HepG2 (cell line): ENCODE results near the gene SNAPIN. TPM values are rescaled to one million over a fixed set of nuclear protein-coding genes. Genes with fewer than 3 reads are reported as not detected.

Source experiments
- ATAC-seq: fragments of 200-7000 bp; cut with Tn5 transposase; 3 replicates; pipeline ENCODE4 v1.9.1; 2020; ENCODE audit warnings: mild to moderate bottlenecking, moderate library complexity
- BruUV-seq: library from RNA; stranded (reverse); fragments of 400-500 nt; replicated peaks from 2 replicates; lab custom pipeline; 2021; lab: Mats Ljungman, UMichigan
- CTCF ChIA-PET: fragments of 300-600 bp; formaldehyde crosslinking; extraction: SDS; loops from one replicate; lab custom pipeline; 2021; ENCODE audit warnings: low total read pairs, inconsistent platforms, low intra/inter-chr PET ratio; lab: Yijun Ruan, JAX
- POLR2A ChIA-PET: fragments of 350-600 bp; sonication (Branson Sonifier 250); formaldehyde crosslinking; loops from one replicate; lab custom pipeline; 2020; ENCODE audit warnings: antibody characterized with exemption, inconsistent platforms; lab: Yijun Ruan, JAX
- DNase-seq: peaks from one replicate; pipeline ENCODE4 v3.0.0-alpha.2; 2015; ENCODE audit warnings: low spot score
- FAIRE-seq: peaks from 3 replicates; lab custom pipeline; 2011; peaks lifted over from hg19 to GRCh38; lab: Jason Lieb, UNC
- H2AFZ ChIP-seq: one replicate; pipeline ENCODE4 v1.6.1; 2011; ENCODE audit warnings: low read length, inconsistent platforms
- H3K27ac ChIP-seq: fragments of 300-600 bp; 3 replicates; pipeline ENCODE4 v1.8.0; 2011; ENCODE audit warnings: mixed run types, mild to moderate bottlenecking, mixed read lengths, low read length, inconsistent platforms; ENCODE audit not compliant: insufficient read depth; ENCODE audit errors: extremely low read length
- H3K27me3 ChIP-seq, 2 experiments: fragments of 200-600 bp in 1 of 2; 2 replicates in 1 of 2; 3 replicates in 1 of 2; pipeline versions ENCODE4 v1.6.0 to v1.8.0; 2011; ENCODE audit warnings: low read length in 2 of 2, mild to moderate bottlenecking in 2 of 2, moderate library complexity in 2 of 2, inconsistent platforms in 1 of 2; ENCODE audit not compliant: insufficient read depth in 2 of 2, control insufficient read depth in 1 of 2
- H3K36me3 ChIP-seq, 2 experiments: fragments of 200-600 bp in 1 of 2; replicated peaks in 1 of 2; 2 replicates in 1 of 2; 3 replicates in 1 of 2; pipeline versions ENCODE4 v1.5.1 to v1.8.0; 2011; ENCODE audit warnings: low read length in 2 of 2, inconsistent platforms in 1 of 2; ENCODE audit not compliant: insufficient read depth in 2 of 2, control insufficient read depth in 1 of 2
- H3K4me1 ChIP-seq: 2 replicates; pipeline ENCODE4 v1.5.1; 2012; ENCODE audit warnings: low read length, inconsistent platforms; ENCODE audit not compliant: insufficient read depth
- H3K4me2 ChIP-seq: 2 replicates; pipeline ENCODE4 v1.6.0; 2011; ENCODE audit warnings: low read depth, low read length, inconsistent platforms
- H3K4me3 ChIP-seq, 3 experiments: fragments of 200-600 bp in 1 of 3; sonication (generic), shearing (Covaris generic) in 1 of 3; replicated peaks in 1 of 3; 2 replicates each; pipeline ENCODE4 v1.5.1; 2011 to 2016; ENCODE audit warnings: low read length in 3 of 3, inconsistent platforms in 2 of 3, low read depth in 2 of 3, mild to moderate bottlenecking in 2 of 3, control low read depth in 1 of 3, mixed read lengths in 1 of 3; ENCODE audit not compliant: insufficient read depth in 1 of 3
- H3K79me2 ChIP-seq: one replicate; pipeline ENCODE4 v1.6.1; 2011; ENCODE audit warnings: low read length, inconsistent platforms; ENCODE audit not compliant: insufficient read depth
- H3K9ac ChIP-seq: 2 replicates; pipeline ENCODE4 v1.6.0; 2011; ENCODE audit warnings: mild to moderate bottlenecking, low read depth, low read length, inconsistent platforms; ENCODE audit not compliant: insufficient read depth
- H3K9me3 ChIP-seq: 2 replicates; pipeline ENCODE4 v1.5.1; 2012; ENCODE audit warnings: mild to moderate bottlenecking, low read length
- H4K20me1 ChIP-seq: 2 replicates; pipeline ENCODE4 v1.6.0; 2011; ENCODE audit warnings: inconsistent platforms, mild to moderate bottlenecking, low read length, moderate library complexity; ENCODE audit not compliant: insufficient read depth
- BRF2 ChIP-seq: sonication (generic); formaldehyde crosslinking; IDR thresholded peaks from 2 replicates; pipeline ENCODE4 v1.8.1; 2022; ENCODE audit warnings: mild to moderate bottlenecking, missing genetic modification reagents
- FOXA1 ChIP-seq, 2 experiments: fragments of 450-650 bp in 1 of 2; sonication (generic) in 1 of 2; formaldehyde crosslinking in 1 of 2; IDR thresholded peaks; 2 replicates each; pipeline versions ENCODE4 v1.4.0 to v1.6.1; 2016 to 2020; ENCODE audit warnings: missing genetic modification reagents in 1 of 2
- GMEB2 ChIP-seq: IDR thresholded peaks from 2 replicates; pipeline ENCODE4 v1.6.1; 2016; ENCODE audit warnings: missing biosample characterization, missing genetic modification reagents, low read depth
- GPBP1L1 ChIP-seq: sonication (generic); formaldehyde crosslinking; IDR thresholded peaks from 2 replicates; pipeline ENCODE4 v1.5.0; 2020; ENCODE audit warnings: mild to moderate bottlenecking, missing genetic modification reagents
- LCORL ChIP-seq, 2 experiments: fragments of 450-650 bp in 1 of 2; sonication (generic) in 1 of 2; formaldehyde crosslinking in 1 of 2; IDR thresholded peaks; 2 replicates each; pipeline versions ENCODE4 v1.5.0 to v1.6.1; 2017 to 2020; ENCODE audit warnings: antibody characterized with exemption in 1 of 2, missing genetic modification reagents in 1 of 2
- MED13 ChIP-seq: sonication (generic); formaldehyde crosslinking; IDR thresholded peaks from 2 replicates; pipeline ENCODE4 v1.5.0; 2020; ENCODE audit warnings: missing genetic modification reagents
- PATZ1 ChIP-seq: sonication (generic); formaldehyde crosslinking; IDR thresholded peaks from 2 replicates; pipeline ENCODE4 v1.4.0; 2020; ENCODE audit warnings: missing genetic modification reagents
- RAD21 ChIP-seq: fragments of 450-650 bp; formaldehyde crosslinking; IDR thresholded peaks from 2 replicates; pipeline ENCODE4 v1.5.0; 2020; ENCODE audit warnings: mild to moderate bottlenecking
- SRY ChIP-seq: sonication (generic); formaldehyde crosslinking; IDR thresholded peaks from 2 replicates; pipeline ENCODE4 v1.8.0; 2022; ENCODE audit warnings: mild to moderate bottlenecking, missing genetic modification reagents
- USF2 ChIP-seq, 2 experiments: sonication (generic) in 1 of 2; formaldehyde crosslinking in 1 of 2; IDR thresholded peaks; 2 replicates each; pipeline versions ENCODE4 v1.5.1 to v1.6.1; 2011 to 2020; ENCODE audit warnings: borderline replicate concordance in 1 of 2, low read depth in 1 of 2, low read length in 1 of 2, mild to moderate bottlenecking in 1 of 2, missing genetic modification reagents in 1 of 2, moderate library complexity in 1 of 2
- ZIK1 ChIP-seq: sonication (generic); formaldehyde crosslinking; IDR thresholded peaks from 2 replicates; pipeline ENCODE4 v1.5.0; 2020; ENCODE audit warnings: mild to moderate bottlenecking, low read depth, missing genetic modification reagents, borderline replicate concordance
- ZNF12 ChIP-seq: sonication (generic); formaldehyde crosslinking; IDR thresholded peaks from 2 replicates; pipeline ENCODE4 v1.5.0; 2020; ENCODE audit warnings: missing genetic modification reagents
- ZNF232 ChIP-seq: sonication (generic); formaldehyde crosslinking; IDR thresholded peaks from 2 replicates; pipeline ENCODE4 v1.4.0; 2020; ENCODE audit warnings: missing genetic modification reagents, borderline replicate concordance
- WGBS: methylation state at CpG from one replicate; pipeline ENCODE4 v1.1.6; 2017; ENCODE audit warnings: low lambda C conversion rate; 5-methylcytosine and 5-hydroxymethylcytosine counted together
- in situ Hi-C: cut with HindIII; loops from 2 replicates; pipeline ENCODE4 v1.10.0; 2017; ENCODE audit warnings: low pct_unique_long_range_greater_than_20kb; ENCODE audit not compliant: extremely low pct_ligation_motif_present
- intact Hi-C: fragments of 100-400 bp; cut with micrococcal nuclease; formaldehyde crosslinking; loops from one replicate; pipeline ENCODE4 v1.10.0; 2022; ENCODE audit not compliant: unreplicated experiment
- polyA plus RNA-seq, 8 experiments: library from polyadenylated mRNA; depleted of rRNA in 3 of 8; stranded (reverse) in 7 of 8; unstranded in 1 of 8; fragments of >200 nt; fragmentation: Illumina TruSeq in 4 of 8; extraction: Trizol in 4 of 8; gene quantifications; 2 replicates each; pipeline versions ENCODE4 v1.2.1 to v1.2.3, GENCODE V29; 2011 to 2016; ENCODE audit warnings: low read depth in 4 of 8, missing spikeins in 1 of 8, mixed read lengths in 1 of 8; ENCODE audit not compliant: insufficient read depth in 1 of 8
- total RNA-seq, 5 experiments: library from RNA; depleted of rRNA; stranded (reverse); fragments of >200 nt; fragmentation: Illumina TruSeq; extraction: Trizol; gene quantifications; 2 replicates each; pipeline ENCODE4 v1.2.3, GENCODE V29; 2016; ENCODE audit warnings: low read depth in 1 of 5

SNAPIN gene
- total and polyA plus RNA-seq, 2 of the 13 experiments (the other 11 are each of a cell fraction or from before 2014, with no cell fraction given), result 23.9 to 25.7 TPM

GRCh38 chr1:153685544-153686340 lies 27.2 kb downstream of the SNAPIN start:
- Histone ChIP-seq H4K20me1 (no peaks in the 10 kb centered on the region), H3K36me3 (no peaks in the 10 kb centered on the region), H3K9ac (no peak overlapping the region), H3K27ac (no peak overlapping the region), H2AFZ (no peak overlapping the region), H3K79me2 (no peaks in the 10 kb centered on the region), H3K9me3 (no peaks in the 10 kb centered on the region), H3K4me2 (no peak overlapping the region), H3K4me3 (no peak overlapping the region), H3K27me3 (peaks cover 11 to 76% of the 10 kb centered on the region in 2 experiments; a peak in 3 of 5 replicates), H3K4me1 (peaks cover 16% of the 10 kb centered on the region; the same call in 1 of the 2 replicates)
- BruUV-seq, result no TSS peak
- intact Hi-C loops (no loop called here), in situ Hi-C loops (loop anchor here (10.0 kb wide), 1 partner anchor 299 kb away; the partner anchor contains the start of gene RAB13)
- WGBS, result 21% methylated on average over 10 of the region's 11 CpGs
- no peak for DNase-seq
- CTCF ChIA-PET, result no interaction called here
- POLR2A ChIA-PET, result no interaction called here
- FAIRE-seq, result no peak
- ATAC-seq, result no peak
- no peak for TF ChIP-seq BRF2 (CRISPR knock-in tag)
- no peak for TF ChIP-seq ZNF12 (CRISPR knock-in tag)
- no peak for TF ChIP-seq RAD21
- TF ChIP-seq LCORL (IDR thresholded peaks at IDR 0.05), result no peak
- TF ChIP-seq LCORL (CRISPR knock-in tag; IDR thresholded peaks at IDR 0.05), result no peak
- TF ChIP-seq USF2 (IDR thresholded peaks at IDR 0.05; ENCODE audit: low read depth, low read length), result no peak
- no peak for TF ChIP-seq USF2 (CRISPR knock-in tag; IDR thresholded peaks at IDR 0.05; ENCODE audit: borderline replicate concordance)
- TF ChIP-seq GMEB2, result no peak
- no peak for TF ChIP-seq ZNF232
- no peak for TF ChIP-seq SRY (CRISPR knock-in tag)
- TF ChIP-seq PATZ1 (CRISPR knock-in tag), result no peak
- TF ChIP-seq ZIK1 (CRISPR knock-in tag), result no peak
- no peak for TF ChIP-seq MED13 (CRISPR knock-in tag)
- no peak for TF ChIP-seq FOXA1 (IDR thresholded peaks at IDR 0.05)
- TF ChIP-seq FOXA1 (CRISPR knock-in tag; IDR thresholded peaks at IDR 0.05), result no peak
- TF ChIP-seq GPBP1L1 (CRISPR knock-in tag), result no peak
